Measurements from ENCODE around the gene CDC42BPG.
A peak's percentile ranks its signal among the peaks of the same experiment; 100 is the strongest.

CDC42BPG gene

DNA sequence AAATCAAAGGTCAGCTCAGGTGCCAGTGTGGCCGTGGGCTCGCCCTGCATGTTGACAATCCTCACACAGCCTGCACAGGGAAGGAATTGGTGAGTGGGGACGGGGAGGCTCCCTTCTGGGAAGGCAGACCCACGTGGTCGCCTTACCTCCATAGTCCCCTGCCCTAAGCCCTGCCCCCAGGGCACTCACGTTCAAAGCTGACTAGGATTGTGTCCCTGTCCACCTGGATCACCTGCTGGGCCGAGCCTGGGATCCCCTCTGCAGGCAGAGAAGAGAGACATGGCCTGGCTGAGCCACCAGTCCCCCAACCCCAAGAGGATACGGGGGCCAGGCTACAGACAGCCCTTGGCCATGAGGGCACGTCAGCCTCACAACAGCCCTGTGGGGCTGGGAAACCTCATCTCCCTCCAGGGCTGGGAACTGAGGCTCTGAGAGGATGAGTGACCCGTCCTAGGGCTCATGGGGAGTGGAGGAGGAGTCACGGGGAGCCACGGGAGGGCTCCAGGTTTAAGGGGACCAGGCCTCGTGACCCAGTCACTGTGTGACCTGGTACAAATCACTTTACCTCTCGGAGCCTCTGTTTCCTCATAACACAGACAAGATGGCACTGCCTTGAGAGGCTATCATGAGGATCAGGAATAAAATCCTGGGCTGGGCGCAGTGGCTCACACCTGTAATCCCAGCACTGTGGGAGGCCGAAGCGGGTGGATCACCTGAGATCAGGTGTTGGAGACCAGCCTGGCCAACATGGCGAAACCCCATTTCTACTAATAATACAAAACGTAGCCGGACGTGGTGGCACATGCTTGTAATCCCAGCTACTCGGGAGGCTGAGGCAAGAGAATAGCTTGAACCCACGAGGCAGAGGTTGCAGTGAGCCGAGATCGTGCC lies 54.0 kb downstream of the CDC42BPG start:
- no peak for DNase-seq (ENCODE audit: low read depth, low spot score)

DNA sequence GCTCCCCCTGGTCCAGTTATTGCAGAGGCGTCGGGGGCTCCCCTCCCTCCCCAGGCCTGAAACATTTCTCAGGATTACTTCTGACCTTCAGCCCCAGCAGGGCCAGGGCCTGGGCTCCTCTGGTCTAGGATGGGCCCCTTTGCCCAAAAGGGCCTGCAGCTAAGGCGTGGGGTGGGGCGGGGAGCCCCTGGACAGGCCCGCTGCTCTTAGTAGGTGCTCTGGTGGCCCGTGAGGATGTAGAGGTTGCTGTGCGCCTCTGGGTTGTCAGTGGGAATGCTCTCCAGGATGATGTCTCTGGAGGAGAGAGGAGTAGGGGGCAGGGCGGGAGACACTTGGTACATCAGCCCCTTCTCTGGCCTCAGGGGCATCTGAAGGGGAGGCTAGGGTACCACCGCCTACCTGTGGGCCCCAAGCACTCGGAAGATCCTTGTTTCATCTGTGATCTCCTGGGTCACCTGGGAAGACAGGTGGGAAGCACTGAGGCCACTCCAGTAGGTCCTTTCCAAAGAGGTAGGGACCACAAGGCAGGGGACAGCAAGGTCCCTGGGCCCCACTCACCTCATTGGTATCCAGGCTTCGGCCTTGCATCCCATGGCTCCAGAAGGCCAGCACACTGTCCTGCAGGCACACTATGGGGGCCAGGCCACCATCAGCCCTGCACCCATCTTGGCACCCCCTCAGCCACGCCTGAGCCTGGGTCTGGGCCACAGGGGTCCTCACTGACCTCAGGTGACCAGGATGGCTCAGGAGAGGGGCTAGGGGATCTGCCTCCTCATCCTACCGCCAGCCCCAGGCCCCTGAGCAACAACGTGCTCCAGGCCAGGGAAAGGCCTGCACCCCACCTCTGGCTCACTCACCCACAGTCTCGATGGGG lies 54.9 kb downstream of the CDC42BPG start:
- DNase-seq (ENCODE audit: low read depth, low spot score), result no peak

DNA sequence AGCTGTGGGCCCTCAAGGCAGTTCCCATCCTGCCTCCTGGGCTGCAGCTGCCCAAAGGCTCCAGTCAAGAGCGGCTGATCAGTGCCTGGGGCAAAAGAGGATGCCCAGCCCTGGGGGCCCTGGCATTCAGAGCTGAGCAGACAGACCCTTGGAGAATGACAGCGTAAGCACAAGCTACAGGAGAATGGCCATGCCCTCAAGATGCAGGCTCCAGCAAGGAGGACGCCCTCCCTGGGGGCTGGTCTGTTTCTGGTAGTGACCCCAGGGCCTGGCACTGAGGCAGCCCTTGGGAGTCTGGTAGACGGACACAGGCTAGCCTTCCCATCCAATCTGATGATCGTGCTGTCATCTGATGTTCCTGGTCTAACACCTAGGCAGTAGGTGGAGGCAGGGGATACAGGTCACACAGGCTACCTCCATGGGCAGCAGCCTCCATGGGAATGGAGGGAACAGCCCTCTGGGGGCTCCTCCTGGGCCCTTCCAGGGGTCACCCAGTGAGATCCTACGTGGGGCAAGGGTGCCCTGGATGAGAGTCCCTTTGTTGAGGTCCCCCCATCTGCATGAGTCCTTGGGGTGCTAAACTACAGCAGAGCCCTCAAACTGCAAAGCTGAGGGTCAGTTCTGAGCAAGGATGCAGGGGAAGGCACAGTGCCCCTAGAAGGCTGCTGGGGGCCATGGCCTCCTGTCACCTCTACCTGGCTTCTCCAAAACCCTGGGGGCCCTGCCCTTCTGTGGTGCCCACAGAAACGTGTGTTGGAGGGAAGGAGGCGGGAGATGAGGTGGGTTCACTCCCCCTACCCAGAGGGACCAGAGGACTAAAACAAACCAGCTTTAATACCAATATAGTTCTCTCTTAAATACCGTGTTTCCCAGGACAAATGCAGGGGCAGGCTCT lies 55.9 kb downstream of the CDC42BPG start:
- DNase-seq (ENCODE audit: low read depth, low spot score), result no peak

DNA sequence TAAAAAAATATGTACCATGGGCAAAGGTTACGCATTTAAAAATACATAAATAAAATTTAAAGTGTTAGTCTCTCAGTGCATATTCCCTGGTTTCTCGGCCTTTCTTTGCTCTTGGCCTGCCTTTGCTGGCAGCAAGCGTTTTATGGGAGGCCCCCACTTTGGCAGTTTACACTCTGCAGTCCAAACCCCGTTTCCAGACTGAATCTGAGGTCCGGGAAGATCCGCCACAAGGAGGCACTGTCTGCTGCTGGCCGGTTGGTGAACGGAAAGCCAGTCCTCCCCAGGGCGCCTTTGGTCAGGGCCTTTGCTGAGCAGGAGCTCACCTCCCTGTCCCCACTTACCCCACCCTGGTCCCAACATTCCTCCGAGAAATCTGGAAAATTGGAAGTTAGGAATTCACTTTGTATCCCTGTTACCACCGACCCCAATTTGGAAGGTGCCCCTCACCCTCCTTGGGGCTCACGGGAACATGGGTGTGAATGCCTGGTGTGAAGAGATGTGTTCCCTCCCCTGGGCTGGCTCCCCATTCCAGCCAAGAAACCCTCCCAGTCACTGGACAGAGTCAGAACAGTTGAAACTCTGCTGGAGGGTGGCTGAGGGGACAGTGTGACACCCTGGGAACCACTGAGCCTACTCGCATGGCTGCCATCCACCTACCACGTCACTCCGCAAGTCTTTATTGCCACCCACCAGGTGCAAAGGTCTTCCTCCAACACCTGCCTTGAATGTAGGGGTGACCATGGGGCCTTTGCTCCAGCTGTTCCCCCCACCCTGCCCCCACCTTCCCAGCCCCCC lies 56.7 kb downstream of the CDC42BPG start:
- no peak for DNase-seq (ENCODE audit: low read depth, low spot score)

DNA sequence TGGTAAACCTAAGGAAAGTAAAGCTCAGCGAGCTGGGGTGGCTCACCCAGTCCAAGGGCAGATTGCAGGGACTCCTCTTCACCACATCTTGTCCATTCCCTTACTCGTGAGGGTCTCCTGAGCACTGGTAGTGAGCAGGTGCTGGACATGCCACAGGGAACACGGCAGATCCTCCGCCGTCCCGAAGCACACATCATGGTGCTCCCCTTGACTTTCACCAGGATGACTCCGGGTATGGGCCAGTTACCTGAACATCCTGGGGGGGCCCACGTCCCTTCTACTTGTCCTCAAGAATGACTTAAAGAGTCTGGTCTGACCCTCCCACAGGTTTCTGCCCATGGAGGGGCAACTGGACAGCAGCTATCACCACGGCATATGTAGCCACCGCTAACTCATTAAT lies 58.1 kb downstream of the CDC42BPG start:
- DNase-seq (ENCODE audit: low read depth, low spot score), result no peak

DNA sequence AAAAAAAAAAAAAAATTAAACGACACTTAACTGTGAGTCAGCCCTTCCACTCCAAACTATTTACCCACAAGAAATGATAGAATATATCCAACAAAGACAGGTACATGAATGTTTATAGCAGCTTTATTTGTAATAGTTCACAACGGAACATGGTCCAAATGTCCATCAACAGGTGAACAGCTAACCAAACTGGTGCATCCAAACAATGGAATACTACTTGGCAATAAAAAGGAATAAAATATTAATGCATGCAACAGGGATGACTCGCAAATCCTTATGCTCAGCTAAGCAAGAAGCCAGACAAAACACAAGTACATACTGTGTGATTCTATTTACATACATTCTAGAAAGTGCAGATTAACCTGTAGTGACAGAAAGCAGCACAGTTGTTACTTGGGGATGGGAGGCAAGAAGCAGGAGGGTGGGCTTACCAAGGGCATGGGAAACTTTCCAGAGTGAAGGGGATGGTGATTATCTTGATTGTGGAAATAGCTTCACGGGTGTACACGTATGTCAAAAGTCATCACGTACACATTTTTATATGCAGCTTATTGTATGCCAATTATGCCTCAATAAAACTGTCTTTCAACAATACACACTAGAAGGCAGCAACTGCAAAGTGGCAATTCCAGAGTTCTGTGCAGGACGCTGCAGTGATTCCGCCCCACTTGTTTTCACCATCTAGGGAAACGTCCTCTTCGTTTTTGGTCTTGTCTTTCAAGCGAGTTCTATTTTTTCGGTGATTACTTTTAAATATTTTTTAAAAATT lies 59.5 kb downstream of the CDC42BPG start:
- DNase-seq (ENCODE audit: low read depth, low spot score), result no peak

DNA sequence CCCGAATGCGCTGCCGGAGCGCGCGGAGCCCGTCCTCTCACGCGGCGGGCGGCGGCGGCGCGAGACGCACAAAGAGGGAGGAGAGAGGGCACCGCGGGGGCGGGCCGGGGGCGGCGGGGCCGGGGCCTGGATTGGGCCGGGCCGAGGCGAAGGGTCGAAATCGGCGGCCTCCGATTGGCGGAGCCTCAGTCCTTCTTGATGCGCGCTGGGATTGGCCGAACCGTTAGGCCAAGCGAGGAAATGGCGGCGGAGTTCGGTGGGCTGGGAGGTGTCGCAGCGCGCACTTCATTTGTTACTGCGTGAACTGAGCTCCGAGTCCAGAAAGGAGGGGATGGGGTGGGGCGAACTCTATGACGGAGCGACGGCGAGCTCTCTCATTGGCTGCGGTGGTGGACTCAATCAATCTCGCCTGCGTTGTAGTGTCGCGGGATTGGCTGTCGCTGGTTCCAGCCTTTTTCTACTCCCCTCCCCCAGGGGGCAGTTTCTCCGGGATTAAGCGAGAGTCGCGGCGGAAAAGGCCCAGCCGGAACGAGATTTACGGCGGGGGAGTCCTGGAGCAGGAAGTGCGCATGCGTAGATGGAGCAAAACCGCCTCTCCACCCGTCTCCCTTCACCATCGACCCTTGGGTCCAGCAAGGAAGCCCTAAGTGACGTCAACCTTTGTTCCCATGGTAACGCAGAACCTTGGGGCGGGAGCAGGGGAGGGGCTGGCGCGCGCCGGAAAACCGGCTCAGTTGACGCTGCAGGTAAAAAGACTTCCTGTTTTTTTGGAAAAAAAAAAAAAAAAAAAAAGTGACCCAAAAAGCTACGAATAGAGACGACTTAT lies 65.8 kb downstream of the CDC42BPG start, which contains the start of gene SF1:
SF1 (minus strand) TSS at position 70 of the 826 bp plus-strand sequence. CDS start 150 bp downstream, outside the sequence.
- DNase-seq (ENCODE audit: low read depth, low spot score), result peak; percentile 100

DNA sequence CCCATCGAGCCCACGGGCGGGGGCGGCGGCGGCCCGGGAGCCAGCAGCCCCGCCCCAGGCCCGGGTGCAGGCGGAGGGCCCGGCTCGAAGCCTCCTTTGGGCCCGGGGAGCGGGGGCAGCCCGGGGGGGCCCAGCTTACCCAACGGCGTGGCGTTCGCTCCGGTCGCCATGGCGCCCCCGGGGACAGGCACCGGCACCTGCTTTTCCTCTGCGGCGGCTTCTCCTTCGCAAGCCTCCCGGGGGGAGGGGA lies 66.3 kb downstream of the CDC42BPG start:
- DNase-seq (ENCODE audit: low read depth, low spot score), result no peak

DNA sequence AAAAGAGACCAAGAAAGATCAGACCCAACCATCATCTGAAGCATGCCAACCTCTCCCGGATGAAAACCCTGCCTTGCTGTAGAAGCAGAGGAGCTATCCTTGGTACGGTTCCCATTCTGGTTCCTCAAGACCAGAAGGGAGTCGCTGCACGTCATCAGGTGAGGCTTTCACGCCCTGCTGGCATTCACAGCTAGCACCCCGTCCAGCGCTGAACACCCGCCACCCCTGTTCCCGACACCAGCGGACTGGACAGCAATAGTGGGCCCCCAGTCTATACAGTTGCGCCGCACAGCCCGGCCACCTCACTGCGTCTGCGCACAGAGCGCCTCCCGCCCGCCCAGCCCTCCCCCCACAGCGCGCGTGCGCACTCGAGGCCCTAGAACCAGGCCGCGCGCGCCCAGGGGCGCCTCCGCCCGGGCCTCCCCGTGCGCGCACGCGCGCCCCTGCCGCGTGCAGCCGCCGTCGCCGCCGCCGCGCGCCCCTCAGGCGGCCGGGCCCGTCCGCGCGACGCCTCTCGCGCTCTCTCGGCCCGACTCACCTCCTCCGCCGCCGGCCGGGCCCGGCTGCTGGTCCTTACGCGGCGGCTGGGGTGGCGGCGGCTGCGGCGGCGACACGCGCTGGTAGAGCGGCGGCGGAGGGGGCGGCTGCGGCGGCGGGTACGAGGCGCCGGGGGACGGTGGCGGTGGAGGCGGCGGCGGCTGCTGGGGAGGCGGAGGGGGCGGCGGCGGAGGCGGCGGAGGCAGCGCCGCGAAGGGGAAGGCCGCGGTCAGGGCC lies 66.8 kb downstream of the CDC42BPG start:
- peak; percentile 60 for DNase-seq (ENCODE audit: low read depth, low spot score)

DNA sequence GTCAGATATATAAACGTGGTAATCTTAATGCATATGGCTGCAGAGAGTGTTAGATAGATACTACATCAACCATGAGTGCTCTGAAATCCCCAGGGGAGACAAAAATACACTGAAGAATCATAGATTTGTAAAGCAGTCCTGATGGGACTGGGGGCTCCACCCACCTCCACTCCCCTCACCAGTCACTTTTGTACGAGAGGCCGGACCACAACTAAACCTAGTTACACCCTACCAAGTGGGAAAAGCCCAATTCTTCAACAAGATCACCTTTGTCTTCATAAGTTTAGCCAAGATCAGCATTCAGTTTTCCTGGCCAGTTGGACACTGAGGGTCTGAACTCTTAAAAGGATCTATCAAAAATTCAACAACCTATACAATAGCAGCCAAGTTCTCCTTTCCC lies 67.6 kb downstream of the CDC42BPG start:
- no peak for DNase-seq (ENCODE audit: low read depth, low spot score)

DNA sequence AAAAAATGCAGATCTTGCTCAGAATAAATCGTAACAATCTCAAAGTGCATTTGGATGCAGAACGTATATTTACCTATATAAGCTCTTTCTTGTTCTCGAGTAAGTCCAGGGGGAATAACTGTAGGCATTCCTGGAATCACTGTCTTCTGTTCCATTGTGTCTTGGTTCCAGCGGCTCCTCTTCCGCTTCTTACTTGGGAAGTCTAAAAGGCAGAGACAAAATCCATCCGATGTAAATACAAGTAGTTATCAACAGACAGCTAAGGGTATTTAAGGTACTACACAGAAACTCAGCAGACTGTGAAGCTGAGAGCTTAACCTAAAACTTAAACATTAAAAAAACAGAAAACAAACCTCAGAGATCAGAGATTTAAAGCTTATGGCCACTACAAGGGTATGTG lies 68.0 kb downstream of the CDC42BPG start:
- no peak for DNase-seq (ENCODE audit: low read depth, low spot score)

DNA sequence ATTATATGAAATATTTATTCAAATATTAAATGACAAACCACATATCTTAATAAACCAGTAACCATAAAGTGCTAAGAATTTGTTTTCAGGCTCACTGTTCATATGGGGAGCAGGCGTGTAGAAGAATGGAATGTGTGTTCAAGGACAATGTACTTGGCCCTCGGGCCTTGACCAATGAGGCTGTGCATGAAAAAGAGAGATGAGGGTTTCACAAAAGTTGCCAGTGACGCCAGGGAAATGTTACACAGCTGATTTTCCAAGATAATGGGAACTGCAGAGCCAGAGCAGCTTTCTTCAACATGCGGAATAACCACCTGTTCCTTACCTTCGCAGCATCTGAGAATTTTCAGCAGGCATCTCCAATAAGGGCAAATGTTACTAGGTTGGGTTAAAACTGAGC lies 70.3 kb downstream of the CDC42BPG start:
- DNase-seq (ENCODE audit: low read depth, low spot score), result no peak

Measured in smooth muscle cell of the brain vasculature (primary cell).